ENCODE results near the gene MYDGF. TPM values are rescaled to one million over a fixed set of nuclear protein-coding genes. Genes with fewer than 3 reads are reported as not detected.

The MYDGF gene
- total and polyA plus RNA-seq, 9 of the 15 experiments (the other 6 are each of a cell fraction or from before 2014, with no cell fraction given): 4.2 to 141 (median 82.1) TPM

- POLR2A ChIA-PET: interaction anchor here (0.7 kb wide), 2 partner anchors 205 to 361 kb away, joined by 3 read pairs; no protein-coding TSS in a partner anchor
- peaks cover 3% of the 10 kb centered on the region for H3K9me1 ChIP-seq (ENCODE audit: control insufficient read depth, insufficient read depth, low read length)
- H3K27ac ChIP-seq (ENCODE audit: extremely low read depth, low read depth, low read length): no peak overlapping the region
- no peak overlapping the region for H3K9ac ChIP-seq (ENCODE audit: insufficient read depth in 1 of 2, low read depth in 2 of 2, low read length in 2 of 2)
- H3K4me2 ChIP-seq (ENCODE audit: insufficient read depth, low read length): no peak overlapping the region
- H4K20me1 ChIP-seq (replicated peaks; ENCODE audit: control insufficient read depth, insufficient read depth, low read length): peaks cover 3% of the 10 kb centered on the region; the same call in 1 of the 2 replicates
- peaks cover 4 to 18% of the 10 kb centered on the region in 2 experiments; a peak in 4 of 5 replicates for H3K4me1 ChIP-seq (replicated peaks in 1 of 2; ENCODE audit: control insufficient read depth in 2 of 2, insufficient read depth in 2 of 2, low read length in 2 of 2)
- H3K79me2 ChIP-seq (ENCODE audit: control insufficient read depth, insufficient read depth, low read length): peaks cover 25% of the 10 kb centered on the region
- intact Hi-C loops (cut with micrococcal nuclease) (no loop called here), in situ Hi-C loops (cut with MboI) (no loop called here)
- H2AFZ ChIP-seq (ENCODE audit: low read depth, low read length): no peak overlapping the region
- no peak for ATAC-seq
- H3K27me3 ChIP-seq (ENCODE audit: control insufficient read depth in 2 of 2, insufficient read depth in 2 of 2, low read length in 2 of 2): no peaks in the 10 kb centered on the region
- no peak for FAIRE-seq
- no peak for DNase-seq (ENCODE audit: extremely low read depth in 1 of 4, low spot score in 3 of 4)
- peaks cover 76% of the 10 kb centered on the region for H3K36me3 ChIP-seq (ENCODE audit: control insufficient read depth, insufficient read depth, low read length)
- WGBS (ENCODE audit: insufficient coverage, low coverage, missing lambda C conversion rate): 98% methylated on average over 7 of the region's 12 CpGs
- no TSS peak for BruUV-seq (replicated peaks)
- H3K9me3 ChIP-seq (replicated peaks; ENCODE audit: control insufficient read depth, insufficient read depth, low read depth, low read length): no peaks in the 10 kb centered on the region
- CTCF ChIA-PET (ENCODE audit: low intra/inter-chr PET ratio): interaction anchor here (0.6 kb wide), 1 partner anchor 138 kb away, joined by 3 read pairs; no protein-coding TSS in a partner anchor
- H3K4me3 ChIP-seq: no peak overlapping the region
- TF ChIP-seq ZNF23 (CRISPR knock-in tag; IDR thresholded peaks at IDR 0.05): no peak
- TF ChIP-seq RFX5 (IDR thresholded peaks at IDR 0.05; ENCODE audit: low read depth, low read length): no peak
- TF ChIP-seq POLR2G (IDR thresholded peaks at IDR 0.05; ENCODE audit: low read depth, low read length): peak; percentile 64
- TF ChIP-seq RBM22 (IDR thresholded peaks at IDR 0.05; ENCODE audit: low read depth, low read length, poor library complexity, severe bottlenecking): peak; percentile 39
- TF ChIP-seq RBFOX2 (IDR thresholded peaks at IDR 0.05; ENCODE audit: low read depth, low read length): peak; percentile 51; the same call in 1 of the 2 replicates
- TF ChIP-seq ARNT (IDR thresholded peaks at IDR 0.05): no peak
- no peak for TF ChIP-seq NCOR1 (IDR thresholded peaks at IDR 0.05)
- TF ChIP-seq TFAM (CRISPR knock-in tag; conservative IDR thresholded peaks at IDR 0.05): no peak
- no peak for TF ChIP-seq NELFE (IDR thresholded peaks at IDR 0.05; ENCODE audit: insufficient read depth, insufficient read length)
- TF ChIP-seq E2F3 (CRISPR knock-in tag; IDR thresholded peaks at IDR 0.05): no peak
- no peak for TF ChIP-seq GABPA (tag; conservative IDR thresholded peaks at IDR 0.05; ENCODE audit: low read depth)
- no peak for TF ChIP-seq CBX8 (IDR thresholded peaks at IDR 0.05; ENCODE audit: borderline replicate concordance, extremely low read depth, low read depth, low read length, poor library complexity, severe bottlenecking)
- no peak for TF ChIP-seq RNF2 (IDR thresholded peaks at IDR 0.05)
- no peak for TF ChIP-seq ZFP30 (CRISPR knock-in tag; IDR thresholded peaks at IDR 0.05; ENCODE audit: borderline replicate concordance)
- no peak for TF ChIP-seq CGGBP1 (CRISPR knock-in tag; IDR thresholded peaks at IDR 0.05)
These were observed 5.5 kb downstream of the MYDGF start for GRCh38 chr19:4664642-4665041.

Data from K562 (cell line).